Smooth muscle cell (in vitro differentiated cells): ENCODE measurements around the gene RREB1. TPM values are rescaled to one million over a fixed set of nuclear protein-coding genes. Genes with fewer than 3 reads are reported as not detected.

ENCODE experiments used
- DNase-seq: peaks from one replicate; lab custom pipeline; 2025; ENCODE audit not compliant: unreplicated experiment; lab: John Stamatoyannopoulos, UW
- H2AFZ ChIP-seq: fragments of 200-600 bp; sonication (generic); 2 replicates; pipeline ENCODE4 v1.6.0; 2016; ENCODE audit warnings: antibody characterized with exemption, low read depth, mild to moderate bottlenecking
- H3F3A ChIP-seq: fragments of 200-600 bp; sonication (generic); 2 replicates; pipeline ENCODE4 v1.6.0; 2017; ENCODE audit warnings: antibody characterized with exemption, low read depth
- H3K27ac ChIP-seq: fragments of 200-600 bp; sonication (generic); 2 replicates; pipeline ENCODE4 v1.5.1; 2016; ENCODE audit warnings: low read depth, mild to moderate bottlenecking
- H3K27me3 ChIP-seq: fragments of 200-600 bp; sonication (generic); 2 replicates; pipeline ENCODE4 v1.6.1; 2016; ENCODE audit warnings: low read depth, mild to moderate bottlenecking
- H3K36me3 ChIP-seq: fragments of 200-600 bp; sonication (generic); 2 replicates; pipeline ENCODE4 v1.5.1; 2016; ENCODE audit warnings: low read depth
- H3K4me1 ChIP-seq: fragments of 200-600 bp; sonication (generic); 2 replicates; pipeline ENCODE4 v1.5.1; 2016; ENCODE audit warnings: low read depth
- H3K4me2 ChIP-seq: fragments of 200-600 bp; sonication (generic); 2 replicates; pipeline ENCODE4 v1.6.0; 2016; ENCODE audit warnings: mild to moderate bottlenecking
- H3K4me3 ChIP-seq: fragments of 200-600 bp; sonication (generic); 2 replicates; pipeline ENCODE4 v1.5.1; 2016; ENCODE audit warnings: mild to moderate bottlenecking
- H3K79me2 ChIP-seq: fragments of 200-600 bp; sonication (generic); 2 replicates; pipeline ENCODE4 v1.6.0; 2016; ENCODE audit warnings: low read depth, mild to moderate bottlenecking
- H3K9ac ChIP-seq: fragments of 200-600 bp; sonication (generic); 2 replicates; pipeline ENCODE4 v1.6.0; 2016; ENCODE audit warnings: low read depth
- H3K9me3 ChIP-seq: fragments of 200-600 bp; sonication (generic); replicated peaks from 2 replicates; pipeline ENCODE4 v1.5.1; 2016; ENCODE audit warnings: low read depth
- H4K20me1 ChIP-seq: fragments of 200-600 bp; sonication (generic); 2 replicates; pipeline ENCODE4 v1.6.0; 2016; ENCODE audit warnings: low read depth
- CTCF ChIP-seq: fragments of 200-600 bp; sonication (generic); IDR thresholded peaks from 2 replicates; pipeline ENCODE4 v1.5.1; 2017; ENCODE audit warnings: borderline replicate concordance, mild to moderate bottlenecking, antibody characterized with exemption; ENCODE audit not compliant: insufficient read depth, poor library complexity, severe bottlenecking
- WGBS: methylation state at CpG from one replicate; pipeline ENCODE4 v1.1.7; 2016; ENCODE audit warnings: low lambda C conversion rate; 5-methylcytosine and 5-hydroxymethylcytosine counted together
- polyA plus RNA-seq: library from polyadenylated mRNA; unstranded; fragments of >200 nt; fragmentation: Nextera tagmentation; extraction: Ambion mirVana; gene quantifications from 2 replicates; pipeline ENCODE4 v1.2.1, GENCODE V29; 2016
- total RNA-seq: library from RNA; depleted of rRNA; stranded (reverse); fragments of >200 nt; gene quantifications from 2 replicates; pipeline ENCODE4 v1.2.3, GENCODE V29; 2014

The RREB1 gene
- total and polyA plus RNA-seq, 2 experiments from 2014 or later: 13.2 to 26.1 TPM

GRCh38 chr6:7215798-7216231, 108.1 kb downstream of the RREB1 start:
- no peak overlapping the region for H3K4me2 ChIP-seq
- peaks cover 31% of the 10 kb centered on the region for H3K4me1 ChIP-seq
- no peaks in the 10 kb centered on the region for H3K79me2 ChIP-seq
- H3K27ac ChIP-seq: no peak overlapping the region
- peaks cover 64% of the 10 kb centered on the region for H4K20me1 ChIP-seq
- no peak overlapping the region for H3K4me3 ChIP-seq
- H3K9me3 ChIP-seq: no peaks in the 10 kb centered on the region
- H3F3A ChIP-seq: peaks cover 5% of the 10 kb centered on the region
- WGBS: 92% methylated on average over 10 of the region's 10 CpGs
- H3K36me3 ChIP-seq: peaks cover 4% of the 10 kb centered on the region
- no peak for DNase-seq
- no peaks in the 10 kb centered on the region for H3K27me3 ChIP-seq
- H2AFZ ChIP-seq: no peak overlapping the region
- TF ChIP-seq CTCF: no peak
- no peak overlapping the region for H3K9ac ChIP-seq

GRCh38 chr6:7216941-7217621, 109.3 kb downstream of the RREB1 start:
- Histone ChIP-seq H3K36me3 (peaks cover 4% of the 10 kb centered on the region), H3K79me2 (no peaks in the 10 kb centered on the region), H3K27ac (no peak overlapping the region), H3K4me3 (no peak overlapping the region), H4K20me1 (peaks cover 67% of the 10 kb centered on the region), H2AFZ (no peak overlapping the region), H3K4me2 (no peak overlapping the region), H3K27me3 (no peaks in the 10 kb centered on the region), H3K9ac (no peak overlapping the region), H3F3A (peaks cover 5% of the 10 kb centered on the region), H3K4me1 (peaks cover 31% of the 10 kb centered on the region), H3K9me3 (no peaks in the 10 kb centered on the region)
- no peak for DNase-seq
- TF ChIP-seq CTCF: no peak
- WGBS: 86% methylated on average over 17 of the region's 17 CpGs

- no peak for DNase-seq
- 61% methylated on average over 2 of the region's 2 CpGs for WGBS
- TF ChIP-seq CTCF: no peak
- Histone ChIP-seq H3K79me2 (no peaks in the 10 kb centered on the region), H3F3A (peaks cover 5% of the 10 kb centered on the region), H2AFZ (no peak overlapping the region), H3K27me3 (no peaks in the 10 kb centered on the region), H3K4me3 (no peak overlapping the region), H3K9ac (no peak overlapping the region), H3K4me1 (peaks cover 31% of the 10 kb centered on the region), H4K20me1 (peaks cover 70% of the 10 kb centered on the region), H3K36me3 (peaks cover 4% of the 10 kb centered on the region), H3K9me3 (no peaks in the 10 kb centered on the region), H3K4me2 (no peak overlapping the region), H3K27ac (peak overlapping the region; percentile 11)
Observed at GRCh38 chr6:7218406-7218988, 110.7 kb downstream of the RREB1 start.
